ENCODE data around the gene CPOX.

The CPOX gene

GRCh38 chr3:98536456-98537017 is 56.9 kb downstream of the CPOX start:
- DNase-seq (ENCODE audit: low read depth), result no peak

- no peak for DNase-seq (ENCODE audit: low read depth)
Observed at GRCh38 chr3:98534734-98535133, 58.7 kb downstream of the CPOX start.

GRCh38 chr3:98534168-98534567 is 59.2 kb downstream of the CPOX start:
- DNase-seq (ENCODE audit: low read depth), result no peak

GRCh38 chr3:98532709-98533571 is 60.5 kb downstream of the CPOX start:
- no peak for DNase-seq (ENCODE audit: low read depth)

- no peak for DNase-seq (ENCODE audit: low read depth)
Observed at GRCh38 chr3:98532275-98532637, 61.2 kb downstream of the CPOX start.

- no peak for DNase-seq (ENCODE audit: low read depth)
Observed at GRCh38 chr3:98531622-98532274, 61.7 kb downstream of the CPOX start, which contains the start of gene GPR15. TSS of gene GPR15 (plus strand) at chr3:98531978. CDS start at chr3:98532034, 56 bp downstream.

GRCh38 chr3:98530676-98531075 is 62.7 kb downstream of the CPOX start:
- DNase-seq (ENCODE audit: low read depth), result no peak

GRCh38 chr3:98529856-98530459 is 63.5 kb downstream of the CPOX start:
- DNase-seq (ENCODE audit: low read depth), result no peak
